Pancreas (tissue), 10 donors: Measurements from ENCODE around the gene CLEC10A. TPM values are rescaled to one million over a fixed set of nuclear protein-coding genes. Genes with fewer than 3 reads are reported as not detected.

Experiments used
- ATAC-seq, 4 donors: fragments of 200-7000 bp; cut with Tn5 transposase; one replicate each; pipeline versions ENCODE4 v1.8.0 to v1.9.1; 2020; ENCODE audit warnings: mild to moderate bottlenecking in 4 of 4, moderate library complexity in 4 of 4
- DNase-seq, 6 donors: peaks; one replicate each; pipeline ENCODE4 v3.0.0-alpha.2; 2020
- FAIRE-seq: peaks from 2 replicates; lab custom pipeline; 2012; peaks lifted over from hg19 to GRCh38; lab: Jason Lieb, UNC
- H3K27ac ChIP-seq, 4 donors: fragments of 200-600 bp; sonication (generic); 1 replicate in 3 of 4; 2 replicates in 1 of 4; pipeline versions ENCODE4 v1.5.0 to v1.8.0; 2020
- H3K27me3 ChIP-seq, 4 donors: fragments of 200-600 bp; one replicate each; pipeline ENCODE4 v1.8.0; 2021
- H3K36me3 ChIP-seq, 3 donors: fragments of 200-600 bp; sonication (generic) in 1 of 3; one replicate each; pipeline versions ENCODE4 v1.5.0 to v1.8.0; 2020 to 2021
- H3K4me1 ChIP-seq, 3 donors: fragments of 200-600 bp; one replicate each; pipeline ENCODE4 v1.8.0; 2021
- H3K4me3 ChIP-seq, 4 donors: fragments of 200-600 bp; sonication (generic) in 2 of 4; one replicate each; pipeline versions ENCODE4 v1.5.0 to v1.8.0; 2020 to 2021
- H3K9me3 ChIP-seq, 4 donors: fragments of 200-600 bp; one replicate each; pipeline ENCODE4 v1.8.0; 2021
- WGBS, 2 donors: extraction: QIAGEN DNeasy Blood & Tissue Kit; methylation state at CpG; one replicate each; pipeline ENCODE4 v1.1.7; 2013; 5-methylcytosine and 5-hydroxymethylcytosine counted together
- intact Hi-C, 3 donors: fragments of 100-400 bp; cut with DNase I; formaldehyde crosslinking; loops; one replicate each; pipeline versions ENCODE4 v1.11.1 to v1.14.2; 2022
- polyA plus RNA-seq, 2 donors: library from polyadenylated mRNA; stranded (reverse); fragments of 200-250 nt; gene quantifications; one replicate each; pipeline ENCODE4 v1.2.3, GENCODE V29; 2013
- total RNA-seq, 6 donors: library from RNA; stranded (reverse); fragmentation: NEBNext Ultra II Directional in 4 of 6; extraction: Animal tissue kit (Norgen Biotek cat#: 25700) in 4 of 6; gene quantifications; one replicate each; pipeline versions ENCODE4 v1.2.1 to v1.2.4, GENCODE V29; 2021 to 2023
- TF ChIP-seq, protein P1 (sequence below), 4 donors: fragments of 200-600 bp; sonication (generic) in 3 of 4; IDR thresholded peaks; one replicate each; pipeline versions ENCODE4 v1.5.0 to v1.8.0; 2021; ENCODE audit warnings: antibody characterized with exemption in 4 of 4
- donor health status: healthy with polysubstance abuse.
- donor health status: DM: no; HTN: no; CAD: no; lungs with moderate emphysema.
- donor health status: DM: no; HTN: no; CAD: no.
- donor health status: control.
- donor health status: control.
- donor health status: Bipolar disorder and iron deficiency.
- donor health status: DM: yes; HTN: yes; CAD: no.
- donor health status: DM: no; HTN: no; CAD: no.
- donor health status: DM: no; HTN: no; CAD: no.
- donor health status: DM: yes; HTN: yes; CAD: no.

The CLEC10A gene
- total and polyA plus RNA-seq, 8 donors, result 0.28 to 3.6 (median 1.3) TPM; not detected in 1

DNA sequence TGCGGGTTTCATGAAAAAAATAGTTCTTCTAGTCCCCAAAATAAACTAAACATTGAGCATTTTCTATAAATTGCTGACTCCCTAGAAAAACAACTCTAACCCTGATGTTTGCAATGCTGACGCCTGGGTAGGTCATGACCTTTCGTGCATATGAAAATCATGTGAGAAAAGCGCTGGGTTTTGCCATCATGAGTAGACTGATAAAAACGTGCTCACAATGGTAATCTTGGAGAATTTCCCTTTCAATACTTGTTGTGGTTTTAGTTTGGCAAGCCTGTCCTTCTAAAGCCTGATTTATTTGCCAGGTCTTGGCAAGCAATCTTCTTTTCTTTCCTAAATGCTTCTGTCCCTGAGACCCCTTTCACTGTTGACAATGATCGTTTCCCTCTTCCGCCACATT, 4.0 kb upstream of the CLEC10A start:
- Histone ChIP-seq H3K27me3 (no peaks in the 10 kb centered on the region), H3K4me3 (no peak overlapping the region), H3K36me3 (no peaks in the 10 kb centered on the region), H3K9me3 (no peaks in the 10 kb centered on the region), H3K4me1 (no peaks in the 10 kb centered on the region), H3K27ac (no peak overlapping the region)
- WGBS, 2 donors, result 35 to 43% methylated on average over 7 of the region's 7 CpGs
- TF ChIP-seq, protein P1, sequence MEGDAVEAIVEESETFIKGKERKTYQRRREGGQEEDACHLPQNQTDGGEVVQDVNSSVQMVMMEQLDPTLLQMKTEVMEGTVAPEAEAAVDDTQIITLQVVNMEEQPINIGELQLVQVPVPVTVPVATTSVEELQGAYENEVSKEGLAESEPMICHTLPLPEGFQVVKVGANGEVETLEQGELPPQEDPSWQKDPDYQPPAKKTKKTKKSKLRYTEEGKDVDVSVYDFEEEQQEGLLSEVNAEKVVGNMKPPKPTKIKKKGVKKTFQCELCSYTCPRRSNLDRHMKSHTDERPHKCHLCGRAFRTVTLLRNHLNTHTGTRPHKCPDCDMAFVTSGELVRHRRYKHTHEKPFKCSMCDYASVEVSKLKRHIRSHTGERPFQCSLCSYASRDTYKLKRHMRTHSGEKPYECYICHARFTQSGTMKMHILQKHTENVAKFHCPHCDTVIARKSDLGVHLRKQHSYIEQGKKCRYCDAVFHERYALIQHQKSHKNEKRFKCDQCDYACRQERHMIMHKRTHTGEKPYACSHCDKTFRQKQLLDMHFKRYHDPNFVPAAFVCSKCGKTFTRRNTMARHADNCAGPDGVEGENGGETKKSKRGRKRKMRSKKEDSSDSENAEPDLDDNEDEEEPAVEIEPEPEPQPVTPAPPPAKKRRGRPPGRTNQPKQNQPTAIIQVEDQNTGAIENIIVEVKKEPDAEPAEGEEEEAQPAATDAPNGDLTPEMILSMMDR (IDR thresholded peaks at IDR 0.05), result no peak
- no peak for ATAC-seq
- FAIRE-seq, result no peak
- intact Hi-C loops, result no loop called here
- no peak for DNase-seq

DNA sequence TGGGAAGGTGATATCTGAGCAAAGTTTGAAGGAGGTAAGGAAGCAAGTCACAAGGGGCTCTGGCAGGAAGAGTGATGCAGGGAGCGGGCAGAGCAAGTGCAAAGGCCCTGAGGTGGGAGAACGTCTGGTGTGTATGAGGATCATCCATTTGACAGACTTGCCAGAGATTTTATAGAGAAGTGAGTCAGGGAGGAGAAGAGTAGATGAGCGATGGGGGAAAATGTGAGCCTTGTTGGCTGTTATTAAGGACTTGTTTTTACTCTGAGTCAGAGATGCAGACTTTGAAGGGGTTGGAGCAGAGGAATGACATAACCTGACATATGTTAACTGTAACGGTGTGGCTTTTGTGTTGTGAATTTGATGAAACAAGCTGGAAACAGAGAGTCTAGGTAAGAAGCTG, 3.5 kb upstream of the CLEC10A start:
- 65 to 81% methylated on average over 4 of the region's 4 CpGs for WGBS, 2 donors
- ATAC-seq (no peak), DNase-seq (no peak), FAIRE-seq (no peak)
- TF ChIP-seq, protein P1 (IDR thresholded peaks at IDR 0.05), result no peak
- intact Hi-C loops, result no loop called here
- Histone ChIP-seq H3K27me3 (no peaks in the 10 kb centered on the region), H3K4me1 (no peaks in the 10 kb centered on the region), H3K4me3 (no peak overlapping the region), H3K9me3 (no peaks in the 10 kb centered on the region), H3K27ac (no peak overlapping the region), H3K36me3 (no peaks in the 10 kb centered on the region)

DNA sequence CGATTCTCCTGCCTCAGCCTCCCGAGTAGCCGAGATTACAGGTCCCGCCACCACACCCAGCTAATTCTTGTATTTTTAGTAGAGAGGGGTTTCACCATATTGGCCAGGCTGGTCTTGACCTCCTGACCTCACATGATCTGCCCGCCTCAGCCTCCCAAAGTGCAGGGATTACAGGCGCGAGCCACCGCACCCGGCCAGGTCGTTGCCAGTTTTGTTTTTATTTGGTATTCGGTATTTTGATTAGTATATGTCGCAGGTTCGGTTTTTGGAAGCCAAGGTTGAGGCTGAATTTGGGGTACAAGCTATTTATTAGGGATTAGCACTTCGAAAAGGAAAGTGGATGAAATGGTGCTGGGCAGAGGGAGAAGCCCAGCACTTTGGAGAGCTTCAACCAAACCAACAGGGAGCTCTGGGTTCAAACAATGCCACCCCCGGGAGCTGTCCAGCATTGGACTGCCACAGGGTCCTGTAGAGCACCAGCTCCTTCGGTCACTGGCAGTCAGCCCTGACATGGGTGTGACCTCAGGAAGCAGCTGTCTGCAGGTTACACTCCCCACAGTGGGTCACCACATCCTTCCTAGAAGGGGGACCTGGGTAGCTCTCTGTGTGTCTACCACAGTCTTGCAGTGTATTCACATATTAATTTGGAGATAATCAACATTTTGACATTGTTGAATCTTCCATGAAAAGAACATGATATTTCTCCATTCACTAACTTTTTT, 1.5 kb upstream of the CLEC10A start:
- no peak for ATAC-seq
- peak in 1 of 6 donors; percentile 19 for DNase-seq
- TF ChIP-seq, protein P1 (IDR thresholded peaks at IDR 0.05), result no peak
- H3K27me3 ChIP-seq, result no peaks in the 10 kb centered on the region
- no peaks in the 10 kb centered on the region for H3K36me3 ChIP-seq
- WGBS, 2 donors, result 69 to 81% methylated on average over 16 of the region's 16 CpGs
- H3K4me1 ChIP-seq, result no peaks in the 10 kb centered on the region
- no peak overlapping the region for H3K4me3 ChIP-seq
- no peak overlapping the region for H3K27ac ChIP-seq
- no peak for FAIRE-seq
- intact Hi-C loops, result no loop called here
- no peaks in the 10 kb centered on the region for H3K9me3 ChIP-seq

DNA sequence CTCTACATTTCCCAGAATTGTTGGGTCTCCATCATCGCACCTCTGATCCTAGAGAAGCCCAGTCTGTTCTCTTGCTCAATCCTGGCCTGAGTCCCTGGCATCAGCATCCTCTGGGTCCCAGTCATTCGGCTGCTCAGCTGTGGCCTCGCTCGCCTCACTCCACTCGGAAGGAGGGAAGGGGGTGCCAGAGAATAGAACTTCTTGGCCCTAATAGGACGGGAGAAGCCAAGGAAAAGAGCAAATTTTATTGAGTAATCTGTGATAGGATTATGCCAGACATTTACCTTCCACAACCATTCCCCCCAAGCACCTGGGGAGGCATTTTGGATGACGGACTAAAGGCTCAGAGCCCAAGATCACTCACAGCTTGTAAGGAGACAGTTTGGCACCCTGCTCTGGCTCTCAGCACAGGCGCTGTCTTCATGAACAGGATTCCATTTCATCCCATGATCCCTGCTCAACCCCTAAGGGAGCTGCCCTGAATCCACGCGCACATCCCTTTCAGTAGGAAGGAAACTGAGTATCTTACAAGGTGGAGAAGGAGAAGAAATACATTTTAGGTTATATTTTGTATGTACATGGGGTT, 498 bp upstream of the CLEC10A start:
- Histone ChIP-seq H3K36me3 (no peaks in the 10 kb centered on the region), H3K9me3 (no peaks in the 10 kb centered on the region), H3K4me3 (no peak overlapping the region), H3K4me1 (no peaks in the 10 kb centered on the region), H3K27ac (no peak overlapping the region), H3K27me3 (no peaks in the 10 kb centered on the region)
- DNase-seq (peak in 1 of 6 donors; percentile 19), FAIRE-seq (no peak), ATAC-seq (peak in 3 of 4 donors; percentile 18 to 58 (median 22))
- TF ChIP-seq, protein P1 (IDR thresholded peaks at IDR 0.05), result no peak
- intact Hi-C loops, result no loop called here
- WGBS, 2 donors, result 64 to 70% methylated on average over 10 of the region's 10 CpGs

DNA sequence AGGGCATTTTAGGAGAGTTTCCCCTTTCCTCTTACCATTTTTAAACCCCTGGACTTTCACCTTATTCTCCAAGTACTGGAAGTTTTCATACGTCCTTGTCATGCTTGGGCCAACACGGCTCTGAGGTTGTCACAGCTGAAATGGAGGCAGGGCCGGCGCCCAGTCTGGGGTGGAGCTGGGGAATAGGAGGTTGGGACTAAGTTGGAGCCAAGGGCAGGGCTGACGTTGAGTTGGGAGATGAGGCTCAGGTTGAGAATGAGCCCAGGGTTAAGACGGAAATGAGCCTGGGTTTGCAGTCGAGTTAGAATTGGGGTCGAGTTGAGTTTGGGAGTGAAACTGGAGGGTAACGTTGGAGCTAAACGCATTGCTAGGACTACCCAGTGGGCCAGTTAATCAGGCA, 1.3 kb downstream of the CLEC10A start:
- no peak overlapping the region for H3K27ac ChIP-seq
- H3K36me3 ChIP-seq, result no peaks in the 10 kb centered on the region
- 65 to 76% methylated on average over 10 of the region's 10 CpGs for WGBS, 2 donors
- intact Hi-C loops, result no loop called here
- FAIRE-seq (no peak), DNase-seq (peak in 1 of 6 donors; percentile 9), ATAC-seq (no peak)
- TF ChIP-seq, protein P1 (IDR thresholded peaks at IDR 0.05), result no peak
- no peaks in the 10 kb centered on the region for H3K4me1 ChIP-seq
- H3K9me3 ChIP-seq, result no peaks in the 10 kb centered on the region
- H3K27me3 ChIP-seq, result no peaks in the 10 kb centered on the region
- H3K4me3 ChIP-seq, result no peak overlapping the region
